Stimulated activated CD4-positive, alpha-beta T cell treated with anti-CD3 and anti-CD28 coated beads, TNF-alpha, amount 100 ng/mL, for 4 hours (primary cell): Measurements from ENCODE around the gene VWF.
A peak's percentile ranks its signal among the peaks of the same experiment; 100 is the strongest.

Experiments
- DNase-seq, 3 experiments: peaks; one replicate each; pipeline ENCODE4 v3.0.0-alpha.2; 2020; ENCODE audit warnings: low read depth in 3 of 3

VWF gene

GRCh38 chr12:6076776-6077691 lies 47.4 kb downstream of the VWF start:
- DNase-seq, result no peak

DNA sequence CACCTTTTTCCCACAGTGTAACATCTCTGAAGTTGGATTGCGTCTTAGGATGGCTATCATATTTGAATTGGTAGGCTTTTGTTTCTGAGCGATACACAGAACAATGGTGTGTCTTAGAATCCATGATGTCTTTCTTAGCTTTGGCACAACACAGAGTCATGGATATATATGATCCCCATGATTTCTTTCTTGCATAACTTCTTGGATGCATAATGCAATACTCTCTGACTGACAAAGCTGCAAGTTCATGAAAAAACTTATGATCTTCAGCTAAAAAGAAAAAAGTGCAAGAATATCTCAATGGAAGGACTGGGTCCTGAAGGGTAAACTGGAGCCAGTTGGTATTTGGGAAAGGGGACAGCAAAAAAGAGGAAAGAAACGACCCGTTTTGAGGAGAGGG lies 48.1 kb downstream of the VWF start:
- no peak for DNase-seq

DNA sequence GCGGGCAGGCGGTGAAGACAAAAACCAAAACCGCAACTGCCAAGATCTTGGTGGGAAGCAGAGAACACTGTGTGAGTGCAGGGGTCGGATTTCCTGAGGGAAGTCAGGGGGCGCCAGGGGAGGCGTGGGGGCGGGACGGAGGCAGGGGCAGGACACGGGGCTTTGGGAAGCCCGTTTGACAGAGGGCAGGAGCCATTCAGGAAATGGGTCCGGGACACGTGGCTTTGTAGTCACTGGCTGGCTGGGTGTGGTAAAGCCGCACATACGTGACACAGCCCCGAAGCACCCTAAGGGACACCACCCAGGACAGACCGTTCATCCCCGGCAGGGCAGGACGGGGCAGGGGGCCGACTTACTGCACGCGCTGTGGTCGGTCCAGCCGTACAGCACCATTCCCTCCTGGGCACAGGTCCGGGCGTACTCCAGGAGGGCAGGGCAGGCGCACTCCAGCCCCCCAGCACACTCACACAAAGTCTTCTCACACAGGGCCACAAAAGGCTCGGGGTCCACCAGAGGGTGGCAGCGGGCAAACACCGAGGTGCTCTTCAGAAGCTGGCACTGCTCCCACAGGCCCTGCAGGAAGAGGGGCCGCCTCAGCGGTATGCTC lies 49.4 kb downstream of the VWF start:
- DNase-seq, result no peak

GRCh38 chr12:6074427-6074826 lies 50.0 kb downstream of the VWF start:
- no peak for DNase-seq

DNA sequence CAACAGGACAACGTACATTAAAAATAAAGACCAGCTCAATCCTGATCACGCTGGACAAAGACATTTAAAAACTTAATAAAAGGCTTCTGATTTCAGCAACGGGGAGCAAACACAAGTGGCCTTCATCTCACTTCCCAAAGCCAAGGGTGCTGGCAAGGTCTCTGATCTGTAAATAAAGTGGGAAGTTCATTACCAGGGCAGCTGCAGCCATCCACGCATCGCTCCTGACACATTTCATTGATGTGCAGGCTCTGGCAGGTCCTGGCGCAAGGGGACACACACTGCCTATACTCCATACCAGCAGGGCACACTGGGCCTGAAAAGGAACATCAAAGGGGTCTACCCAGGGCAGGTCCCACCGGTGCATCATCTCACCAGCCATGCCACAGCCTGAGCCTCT lies 51.0 kb downstream of the VWF start:
- no peak for DNase-seq

DNA sequence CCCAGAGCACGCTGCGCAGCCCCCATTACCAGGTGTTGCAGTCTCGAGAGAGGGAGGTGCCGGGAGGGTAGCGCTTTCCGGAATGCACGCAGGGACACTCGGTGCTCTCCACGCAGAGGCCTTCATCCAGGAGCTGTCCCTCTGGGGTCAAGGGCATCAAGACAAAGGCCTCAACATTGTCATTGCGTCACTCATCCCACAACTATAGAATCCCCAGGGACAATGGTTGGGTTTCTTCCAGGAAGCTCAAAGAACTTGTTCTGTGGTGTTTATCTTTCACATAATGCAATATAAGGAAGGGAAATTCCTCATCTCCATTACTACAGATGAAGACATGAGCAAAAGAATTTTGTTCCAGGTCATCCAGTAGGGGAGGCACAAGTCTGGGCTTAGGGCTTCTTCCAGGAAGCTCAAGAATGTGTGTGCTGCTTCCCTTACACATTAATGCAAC lies 52.1 kb downstream of the VWF start:
- no peak for DNase-seq

GRCh38 chr12:6071589-6071988 lies 52.9 kb downstream of the VWF start:
- no peak for DNase-seq

GRCh38 chr12:6070472-6071257 lies 53.8 kb downstream of the VWF start:
- DNase-seq, result no peak

GRCh38 chr12:6069437-6070093 lies 54.9 kb downstream of the VWF start:
- DNase-seq, result no peak

DNA sequence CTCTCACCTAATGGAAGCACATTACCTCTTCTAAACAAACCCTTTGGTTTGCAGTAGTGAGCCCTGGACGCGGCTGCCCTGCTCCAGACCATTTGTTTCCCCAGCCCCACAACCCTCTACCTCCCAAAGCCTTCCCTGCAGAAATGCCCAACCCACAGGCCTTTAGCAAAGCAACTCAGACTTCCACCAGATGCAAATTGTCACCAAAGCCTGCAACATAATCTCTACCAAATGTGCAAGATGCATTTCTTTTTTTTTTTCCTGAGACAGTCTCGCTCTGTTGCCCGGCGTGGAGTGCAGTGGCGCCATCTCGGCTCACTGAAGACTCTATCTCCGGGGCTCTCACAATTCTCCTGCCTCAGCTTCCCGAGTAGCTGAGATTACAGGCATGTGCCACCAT lies 56.2 kb downstream of the VWF start:
- no peak for DNase-seq

- DNase-seq, result no peak
Measured at GRCh38 chr12:6067152-6067916, 57.1 kb downstream of the VWF start.

GRCh38 chr12:6066651-6067050 lies 57.8 kb downstream of the VWF start:
- no peak for DNase-seq

DNA sequence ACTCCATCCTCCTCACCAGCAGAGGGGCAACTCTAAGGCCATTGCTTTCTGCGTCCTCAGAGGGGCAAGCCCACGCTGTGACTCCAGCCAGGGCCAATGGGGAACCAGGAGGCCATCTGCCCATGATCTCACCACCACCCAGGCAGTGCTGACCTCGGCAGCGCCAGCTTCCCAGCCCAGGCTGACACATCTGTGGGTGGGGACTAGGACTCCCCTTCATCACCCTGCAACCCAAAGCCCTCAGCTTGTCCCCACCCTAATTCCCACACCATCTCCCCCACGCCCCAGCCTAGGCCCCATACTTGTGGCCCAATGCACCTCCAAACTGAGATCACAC lies 58.6 kb downstream of the VWF start:
- DNase-seq, result no peak

- no peak for DNase-seq
Measured at GRCh38 chr12:6065131-6065862, 59.2 kb downstream of the VWF start.

DNA sequence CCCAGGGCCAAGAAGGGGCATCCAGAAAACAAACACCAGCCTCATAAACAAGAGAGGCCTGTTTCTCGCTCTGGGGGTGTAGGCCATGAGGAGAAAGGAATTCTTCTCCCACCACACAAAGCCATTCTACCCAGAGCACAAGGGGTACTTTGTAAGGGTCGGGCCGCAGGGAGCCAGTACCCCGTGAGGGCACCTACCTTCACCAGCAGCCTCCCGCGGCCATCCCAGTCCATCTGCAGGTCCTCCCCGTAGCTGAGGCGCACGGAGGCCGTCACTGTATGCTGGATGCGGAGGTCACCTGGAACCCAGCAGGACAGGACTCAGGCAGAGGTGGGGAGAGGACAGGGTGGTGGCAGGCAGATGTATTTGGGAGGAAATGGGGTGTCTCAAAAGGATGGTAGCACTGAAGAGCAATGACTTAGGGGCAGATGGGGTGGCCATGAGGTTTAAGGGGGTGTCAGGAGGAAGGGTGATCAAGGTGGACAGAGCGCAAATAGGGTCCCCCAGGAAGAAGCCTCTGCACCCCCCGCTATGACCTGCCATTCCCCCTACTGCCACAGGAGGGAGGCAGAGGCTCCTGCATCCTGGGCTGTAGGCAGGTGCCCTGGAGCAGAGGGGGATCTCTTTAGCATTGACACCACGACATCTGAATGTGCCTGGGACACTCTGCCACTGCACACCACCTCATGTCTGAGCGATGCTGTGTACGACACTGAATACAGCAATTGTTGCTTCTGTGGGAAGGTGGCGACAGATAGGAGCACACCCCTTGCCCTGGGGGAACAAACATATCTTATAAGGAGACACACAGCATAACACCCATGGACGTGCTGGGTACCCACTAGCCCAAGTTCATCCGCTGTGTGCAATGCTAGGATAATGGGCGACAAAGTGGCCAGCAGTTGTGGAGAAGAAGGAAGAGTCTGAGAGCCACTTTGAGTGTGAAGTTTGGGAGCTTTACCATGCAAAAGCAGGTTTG lies 61.4 kb downstream of the VWF start:
- DNase-seq, result peak in 2 of 3 experiments; percentile 23 to 39

DNA sequence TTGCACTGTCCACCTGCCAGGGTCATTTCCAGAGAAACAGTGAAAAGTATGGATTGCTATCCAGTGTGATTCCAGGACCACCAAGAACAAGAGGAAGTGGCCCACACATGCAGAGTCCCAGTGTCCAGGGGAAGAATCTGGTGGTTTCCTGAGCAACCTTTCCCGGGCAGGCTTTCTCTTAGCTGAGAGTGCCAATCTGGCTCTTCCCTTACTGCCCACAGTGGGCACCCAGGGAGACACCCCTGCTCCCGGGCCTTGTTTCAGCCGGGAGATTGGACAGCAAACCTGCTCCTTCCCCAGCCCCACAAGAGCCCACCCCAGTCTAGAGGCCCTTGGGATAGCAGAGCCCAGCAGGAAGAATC lies 62.1 kb downstream of the VWF start:
- no peak for DNase-seq

DNA sequence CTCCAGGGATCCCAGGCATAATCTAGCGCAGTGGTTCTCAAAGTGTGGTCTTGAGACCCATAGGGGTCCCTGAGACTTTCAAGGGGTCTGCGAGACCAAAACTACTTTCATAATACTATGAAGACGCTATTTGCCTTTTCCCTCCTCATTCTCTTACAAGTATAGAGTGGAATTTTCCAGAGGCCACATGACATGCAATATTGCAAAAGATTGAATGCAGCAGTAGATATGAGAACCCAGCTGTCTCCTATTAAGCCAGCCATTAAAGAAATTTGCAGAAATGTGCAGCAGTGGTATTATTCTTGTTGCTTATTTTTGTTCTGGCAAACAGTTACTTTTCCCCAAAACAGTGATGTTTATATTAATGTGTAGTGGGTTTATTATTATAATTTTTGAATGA lies 62.8 kb downstream of the VWF start:
- DNase-seq, result no peak

DNA sequence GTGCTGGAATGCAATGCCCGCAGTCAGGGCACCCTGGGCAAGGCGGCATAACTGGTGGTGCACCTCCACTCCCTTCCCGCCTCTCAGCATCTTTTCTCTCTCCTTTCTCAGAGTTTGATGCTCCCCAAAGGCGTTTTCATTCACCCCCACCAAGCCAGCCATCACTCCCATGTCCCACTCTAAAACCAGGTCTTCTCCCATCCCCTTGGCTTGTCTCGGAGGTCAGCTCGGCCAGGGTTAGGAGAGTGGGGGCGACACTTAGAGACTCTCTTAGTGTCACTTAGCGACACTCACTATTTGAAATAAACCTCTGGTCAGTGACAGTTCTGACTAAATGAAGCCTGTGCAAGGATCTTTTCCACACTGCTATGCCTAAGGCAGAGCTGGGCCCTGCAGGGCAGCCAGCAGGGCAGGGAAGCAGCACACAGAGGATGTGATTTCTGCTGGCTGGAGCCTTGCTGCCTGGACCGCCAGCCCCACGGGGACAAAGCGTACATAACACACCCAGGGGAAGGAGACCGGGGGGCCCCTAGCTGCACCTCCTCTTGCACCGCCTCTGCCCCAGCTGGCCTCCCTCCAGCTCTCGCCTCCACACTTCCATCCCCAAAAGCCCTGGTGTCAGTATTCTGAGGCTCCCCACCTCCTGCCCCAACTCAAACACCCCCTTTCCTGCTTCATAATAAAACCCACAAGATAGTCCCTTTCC lies 64.5 kb downstream of the VWF start:
- no peak for DNase-seq

- DNase-seq, result no peak
Measured at GRCh38 chr12:6059221-6059620, 65.2 kb downstream of the VWF start.
